ENCODE data around the gene TROAP.
A peak's percentile ranks its signal among the peaks of the same experiment; 100 is the strongest.

The TROAP gene, protein sequence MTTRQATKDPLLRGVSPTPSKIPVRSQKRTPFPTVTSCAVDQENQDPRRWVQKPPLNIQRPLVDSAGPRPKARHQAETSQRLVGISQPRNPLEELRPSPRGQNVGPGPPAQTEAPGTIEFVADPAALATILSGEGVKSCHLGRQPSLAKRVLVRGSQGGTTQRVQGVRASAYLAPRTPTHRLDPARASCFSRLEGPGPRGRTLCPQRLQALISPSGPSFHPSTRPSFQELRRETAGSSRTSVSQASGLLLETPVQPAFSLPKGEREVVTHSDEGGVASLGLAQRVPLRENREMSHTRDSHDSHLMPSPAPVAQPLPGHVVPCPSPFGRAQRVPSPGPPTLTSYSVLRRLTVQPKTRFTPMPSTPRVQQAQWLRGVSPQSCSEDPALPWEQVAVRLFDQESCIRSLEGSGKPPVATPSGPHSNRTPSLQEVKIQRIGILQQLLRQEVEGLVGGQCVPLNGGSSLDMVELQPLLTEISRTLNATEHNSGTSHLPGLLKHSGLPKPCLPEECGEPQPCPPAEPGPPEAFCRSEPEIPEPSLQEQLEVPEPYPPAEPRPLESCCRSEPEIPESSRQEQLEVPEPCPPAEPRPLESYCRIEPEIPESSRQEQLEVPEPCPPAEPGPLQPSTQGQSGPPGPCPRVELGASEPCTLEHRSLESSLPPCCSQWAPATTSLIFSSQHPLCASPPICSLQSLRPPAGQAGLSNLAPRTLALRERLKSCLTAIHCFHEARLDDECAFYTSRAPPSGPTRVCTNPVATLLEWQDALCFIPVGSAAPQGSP

DNA sequence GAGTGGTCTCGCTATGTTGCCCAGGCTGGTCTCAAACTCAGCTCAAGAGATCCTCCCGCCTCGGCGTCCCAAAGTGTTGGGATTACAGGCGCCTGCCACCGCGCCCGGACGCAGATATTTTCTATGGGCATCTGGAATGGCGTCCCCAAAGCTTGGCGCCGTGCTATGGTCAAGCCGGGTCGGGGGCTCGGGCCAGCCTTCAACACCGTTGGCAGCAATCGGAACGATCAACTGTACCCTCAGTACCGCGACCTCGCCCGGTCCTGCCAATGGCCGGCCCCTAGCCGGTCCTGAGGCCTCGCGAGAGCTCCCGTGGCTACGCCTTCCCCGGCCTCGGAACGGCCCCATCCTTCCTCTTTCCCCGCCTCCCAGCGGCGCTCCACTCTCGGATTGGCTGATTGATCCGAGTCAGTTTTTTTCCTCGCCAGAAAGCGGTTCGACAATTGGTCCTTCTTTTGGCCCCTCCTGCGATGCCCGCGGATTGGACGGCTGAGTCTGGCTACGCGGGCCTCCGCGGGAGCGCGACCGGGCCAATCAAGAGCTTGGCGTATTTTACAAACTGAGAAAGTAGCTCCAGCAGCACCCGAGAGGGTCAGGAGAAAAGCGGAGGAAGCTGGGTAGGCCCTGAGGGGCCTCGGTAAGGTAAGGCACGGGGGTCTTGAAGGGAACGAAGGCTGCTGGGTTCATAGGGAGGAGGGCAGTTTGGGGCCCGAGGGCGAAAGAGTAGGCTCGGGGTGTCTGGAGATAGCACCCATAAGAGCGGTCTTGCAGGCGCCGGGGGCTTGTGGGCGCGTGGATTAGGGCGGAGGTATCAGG, at the start of gene TROAP:
Gene TROAP, plus strand, starts transcription at position 548 of the 816 bp plus-strand sequence. CDS start 354 bp downstream, outside the sequence.
- peaks cover 33% of the 10 kb centered on the region for H3K36me3 ChIP-seq
- TF ChIP-seq, protein P1, sequence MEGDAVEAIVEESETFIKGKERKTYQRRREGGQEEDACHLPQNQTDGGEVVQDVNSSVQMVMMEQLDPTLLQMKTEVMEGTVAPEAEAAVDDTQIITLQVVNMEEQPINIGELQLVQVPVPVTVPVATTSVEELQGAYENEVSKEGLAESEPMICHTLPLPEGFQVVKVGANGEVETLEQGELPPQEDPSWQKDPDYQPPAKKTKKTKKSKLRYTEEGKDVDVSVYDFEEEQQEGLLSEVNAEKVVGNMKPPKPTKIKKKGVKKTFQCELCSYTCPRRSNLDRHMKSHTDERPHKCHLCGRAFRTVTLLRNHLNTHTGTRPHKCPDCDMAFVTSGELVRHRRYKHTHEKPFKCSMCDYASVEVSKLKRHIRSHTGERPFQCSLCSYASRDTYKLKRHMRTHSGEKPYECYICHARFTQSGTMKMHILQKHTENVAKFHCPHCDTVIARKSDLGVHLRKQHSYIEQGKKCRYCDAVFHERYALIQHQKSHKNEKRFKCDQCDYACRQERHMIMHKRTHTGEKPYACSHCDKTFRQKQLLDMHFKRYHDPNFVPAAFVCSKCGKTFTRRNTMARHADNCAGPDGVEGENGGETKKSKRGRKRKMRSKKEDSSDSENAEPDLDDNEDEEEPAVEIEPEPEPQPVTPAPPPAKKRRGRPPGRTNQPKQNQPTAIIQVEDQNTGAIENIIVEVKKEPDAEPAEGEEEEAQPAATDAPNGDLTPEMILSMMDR (IDR thresholded peaks at IDR 0.05; ENCODE audit: low read depth, low read length), result no peak
- H3K4me3 ChIP-seq (ENCODE audit: low read depth, low read length), result peak within 1 kb of the TSS; percentile 85
- peak within 1 kb of the TSS; percentile 88 for H3K27ac ChIP-seq
- H3K27me3 ChIP-seq (ENCODE audit: insufficient read depth, low read depth, severe bottlenecking), result no peaks in the 10 kb centered on the region
- H3K9me3 ChIP-seq (ENCODE audit: severe bottlenecking), result no peaks in the 10 kb centered on the region
- peak; percentile 98 for DNase-seq

DNA sequence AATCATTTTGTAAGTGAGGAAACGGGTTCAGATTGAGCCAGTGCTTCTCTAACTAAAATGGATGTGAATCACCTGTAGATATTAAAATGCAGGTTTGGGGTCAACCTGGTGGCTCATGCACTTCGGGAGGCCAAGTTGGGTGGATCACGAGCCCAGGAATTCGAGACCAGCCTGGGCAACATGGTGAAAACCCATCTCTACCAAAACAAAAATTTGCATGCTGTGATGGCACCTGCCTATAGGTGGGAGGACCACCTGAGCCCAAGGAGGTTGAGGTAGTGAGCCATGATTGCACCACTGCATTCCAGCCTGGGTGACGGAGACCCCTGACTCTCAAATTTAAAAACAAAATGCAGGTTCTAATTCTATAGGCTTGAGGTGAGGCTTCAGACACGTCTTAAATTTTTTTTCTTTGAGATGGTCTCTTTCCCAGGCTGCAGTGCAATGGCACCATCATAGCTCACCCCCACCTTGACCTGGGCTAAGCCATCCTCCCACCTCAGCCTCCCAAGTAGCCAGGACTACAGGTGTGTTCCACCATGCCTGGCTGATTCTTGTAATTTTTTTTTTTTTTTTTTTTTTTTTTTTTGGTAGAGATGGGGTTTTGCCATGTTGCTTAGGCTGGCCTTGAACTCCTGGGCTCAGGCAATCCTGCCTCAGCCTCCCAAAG, 49.2 kb upstream of the TROAP start:
- Histone ChIP-seq H3K9me3 (ENCODE audit: severe bottlenecking) (no peaks in the 10 kb centered on the region), H3K36me3 (no peaks in the 10 kb centered on the region), H3K27ac (no peak overlapping the region), H3K27me3 (ENCODE audit: insufficient read depth, low read depth, severe bottlenecking) (no peaks in the 10 kb centered on the region), H3K4me3 (ENCODE audit: low read depth, low read length) (no peak overlapping the region)
- DNase-seq, result no peak
- TF ChIP-seq, protein P1 (IDR thresholded peaks at IDR 0.05; ENCODE audit: low read depth, low read length), result no peak

DNA sequence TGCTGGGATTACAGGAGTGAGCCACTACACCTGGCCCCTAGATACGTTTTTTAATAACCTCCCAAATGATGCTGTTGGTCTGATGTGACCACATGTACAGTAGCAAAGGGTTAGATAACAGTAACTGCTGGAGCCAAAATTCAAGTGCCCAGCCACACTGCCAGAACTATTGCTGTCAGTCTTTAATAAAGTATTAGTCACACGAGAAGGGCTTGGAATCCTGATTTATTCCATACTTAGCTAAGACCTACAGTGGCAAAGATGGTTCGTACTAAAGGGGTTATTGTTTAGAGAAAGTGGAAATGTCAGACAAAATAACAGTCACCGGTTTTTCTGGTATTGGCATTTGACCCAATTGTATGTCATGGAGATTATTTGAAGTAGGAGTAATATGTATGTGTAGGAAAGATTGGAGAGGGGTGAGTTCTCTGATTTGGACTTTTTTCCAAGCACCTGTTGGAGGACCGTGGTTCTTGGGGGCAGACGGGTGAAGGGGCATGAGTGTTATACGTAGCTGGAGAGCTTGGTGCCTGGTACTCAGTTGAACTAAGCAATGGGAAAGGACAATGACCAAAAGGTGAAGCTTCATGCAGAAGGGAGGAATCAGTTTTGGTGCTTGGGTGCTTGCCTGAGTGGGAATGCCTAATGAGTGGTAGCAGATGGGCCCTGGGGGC, 48.5 kb upstream of the TROAP start:
- Histone ChIP-seq H3K9me3 (ENCODE audit: severe bottlenecking) (no peaks in the 10 kb centered on the region), H3K27ac (no peak overlapping the region), H3K36me3 (no peaks in the 10 kb centered on the region), H3K27me3 (ENCODE audit: insufficient read depth, low read depth, severe bottlenecking) (no peaks in the 10 kb centered on the region), H3K4me3 (ENCODE audit: low read depth, low read length) (no peak overlapping the region)
- no peak for DNase-seq
- TF ChIP-seq, protein P1 (IDR thresholded peaks at IDR 0.05; ENCODE audit: low read depth, low read length), result no peak

DNA sequence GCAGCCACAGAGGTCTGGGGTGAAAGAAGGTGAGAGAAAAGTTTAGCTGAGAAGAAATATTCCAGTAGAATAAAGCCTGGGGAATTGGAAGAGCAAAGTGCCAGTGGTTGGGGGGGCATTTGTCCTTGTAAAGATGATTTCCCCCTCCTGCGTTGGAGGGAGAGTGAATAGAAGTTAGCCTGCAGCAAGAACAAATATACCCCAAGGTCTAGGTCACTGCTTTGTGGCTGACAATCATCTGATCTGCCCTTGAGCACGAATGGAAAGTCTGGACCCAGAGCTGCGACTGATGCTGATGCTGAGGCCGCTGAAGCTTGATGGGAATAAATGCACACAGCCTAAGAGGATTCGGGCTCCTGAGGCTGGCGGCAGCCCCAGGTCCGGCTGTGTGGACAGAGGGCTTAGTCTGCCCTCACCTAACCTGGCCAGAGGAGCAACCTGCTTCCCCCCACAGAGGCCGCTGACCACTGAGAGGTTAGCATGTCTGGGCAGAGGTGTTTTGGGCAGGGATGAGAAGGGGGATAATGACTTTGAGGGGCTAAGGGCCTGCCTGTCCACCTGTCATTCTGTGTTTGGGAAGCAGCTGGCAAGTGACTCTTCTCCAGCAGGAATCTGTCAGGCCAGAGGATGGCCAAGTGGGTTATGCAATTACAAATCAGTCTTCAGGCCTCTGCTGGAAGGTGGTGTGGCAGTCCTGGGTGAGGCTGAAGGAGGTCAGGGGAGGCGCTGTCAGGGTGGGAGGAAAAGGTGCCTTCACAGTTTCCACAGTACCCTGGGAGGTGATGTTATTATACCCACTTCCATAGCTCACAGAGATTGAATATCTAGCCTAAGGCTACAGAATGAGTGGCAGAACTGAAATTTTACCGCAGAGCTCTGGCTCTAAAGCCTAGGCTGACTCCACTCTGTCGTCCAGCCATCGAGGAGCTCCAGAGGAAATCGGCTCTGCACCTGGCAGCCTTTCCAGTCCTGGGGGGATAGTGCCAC, 46.5 kb upstream of the TROAP start:
- Histone ChIP-seq H3K27ac (peak overlapping the region; percentile 10; the same call in 1 of the 2 replicates), H3K27me3 (ENCODE audit: insufficient read depth, low read depth, severe bottlenecking) (no peaks in the 10 kb centered on the region), H3K4me3 (ENCODE audit: low read depth, low read length) (no peak overlapping the region), H3K9me3 (ENCODE audit: severe bottlenecking) (no peaks in the 10 kb centered on the region), H3K36me3 (no peaks in the 10 kb centered on the region)
- TF ChIP-seq, protein P1 (IDR thresholded peaks at IDR 0.05; ENCODE audit: low read depth, low read length), result no peak
- DNase-seq, result peak; percentile 41

All from WERI-Rb-1 (cell line).